Stomach smooth muscle (tissue), 2 donors: Measurements from ENCODE around the gene PLPP3.
A peak's percentile ranks its signal among the peaks of the same experiment; 100 is the strongest.

Source experiments
- H3K27ac ChIP-seq: one replicate; pipeline ENCODE4 v1.7.0; 2013; ENCODE audit warnings: mild to moderate bottlenecking, low read length, inconsistent platforms
- H3K27me3 ChIP-seq, 2 donors: one replicate each; pipeline ENCODE4 v1.7.0; 2013; ENCODE audit warnings: low read length in 2 of 2; ENCODE audit not compliant: insufficient read depth in 2 of 2, control insufficient read depth in 1 of 2
- H3K36me3 ChIP-seq, 2 donors: one replicate each; pipeline ENCODE4 v1.7.0; 2013; ENCODE audit warnings: low read length in 2 of 2; ENCODE audit not compliant: control insufficient read depth in 2 of 2, insufficient read depth in 2 of 2
- H3K4me1 ChIP-seq: one replicate; pipeline ENCODE4 v1.7.0; 2013; ENCODE audit warnings: low read length; ENCODE audit not compliant: control insufficient read depth, insufficient read depth
- H3K4me3 ChIP-seq, 2 donors: one replicate each; pipeline ENCODE4 v1.7.0; 2013; ENCODE audit warnings: low read length in 2 of 2
- H3K9ac ChIP-seq, 2 donors: one replicate each; pipeline ENCODE4 v1.7.0; 2013; ENCODE audit warnings: low read length in 2 of 2, mild to moderate bottlenecking in 1 of 2
- H3K9me3 ChIP-seq, 2 donors: one replicate each; pipeline ENCODE4 v1.7.0; 2013; ENCODE audit warnings: low read length in 2 of 2; ENCODE audit not compliant: control insufficient read depth in 2 of 2
- donor health status: healthy.
- donor health status: Pancreatic carcinoma.

The PLPP3 gene

DNA sequence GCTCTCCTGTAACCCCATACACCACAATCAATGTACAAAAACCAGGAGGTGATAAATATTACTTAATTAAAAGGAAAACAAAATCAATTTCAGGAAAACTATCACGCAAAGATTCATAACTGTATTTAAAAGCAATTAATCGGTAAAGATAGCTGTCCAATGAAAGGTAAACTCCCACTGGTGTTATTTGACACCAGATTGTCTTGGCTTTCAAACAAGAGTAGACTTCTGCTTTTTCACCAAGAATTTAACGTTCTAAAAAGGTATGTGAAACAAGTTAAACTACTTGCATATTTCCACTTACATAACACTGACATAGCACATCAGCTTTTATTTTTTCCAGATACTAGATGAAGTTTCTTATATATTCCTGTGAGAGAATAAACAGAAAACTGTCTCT, 3.5 kb downstream of the PLPP3 start:
- Histone ChIP-seq H3K9me3 (no peaks in the 10 kb centered on the region), H3K27me3 (no peaks in the 10 kb centered on the region), H3K4me1 (peaks cover 22% of the 10 kb centered on the region), H3K27ac (no peak overlapping the region), H3K4me3 (peak overlapping the region in 1 of 2 donors; percentile 30), H3K36me3 (no peaks in the 10 kb centered on the region), H3K9ac (no peak overlapping the region)

DNA sequence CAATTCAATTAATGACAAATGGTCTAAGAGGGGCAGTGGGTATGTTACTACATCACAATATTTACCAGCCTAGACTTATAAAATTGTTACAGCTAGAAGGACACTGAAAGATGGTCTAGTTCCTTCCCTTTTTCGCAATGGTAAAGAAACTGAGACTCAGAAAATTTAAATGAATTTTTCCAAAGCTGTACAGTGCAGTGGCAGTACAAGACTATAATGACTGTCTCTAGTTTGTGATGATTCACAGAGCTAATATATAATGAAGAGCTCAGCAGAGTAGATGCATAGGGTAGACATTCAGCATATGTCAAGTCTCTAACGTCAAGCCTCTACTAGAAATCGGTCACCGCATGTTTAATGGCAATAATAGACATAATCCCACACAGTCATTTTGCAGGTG, 4.6 kb downstream of the PLPP3 start:
- H3K4me3 ChIP-seq: peak overlapping the region in 1 of 2 donors; percentile 35
- H3K4me1 ChIP-seq: peaks cover 22% of the 10 kb centered on the region
- no peak overlapping the region for H3K27ac ChIP-seq
- H3K9me3 ChIP-seq: no peaks in the 10 kb centered on the region
- H3K27me3 ChIP-seq: no peaks in the 10 kb centered on the region
- no peak overlapping the region for H3K9ac ChIP-seq
- H3K36me3 ChIP-seq: no peaks in the 10 kb centered on the region

DNA sequence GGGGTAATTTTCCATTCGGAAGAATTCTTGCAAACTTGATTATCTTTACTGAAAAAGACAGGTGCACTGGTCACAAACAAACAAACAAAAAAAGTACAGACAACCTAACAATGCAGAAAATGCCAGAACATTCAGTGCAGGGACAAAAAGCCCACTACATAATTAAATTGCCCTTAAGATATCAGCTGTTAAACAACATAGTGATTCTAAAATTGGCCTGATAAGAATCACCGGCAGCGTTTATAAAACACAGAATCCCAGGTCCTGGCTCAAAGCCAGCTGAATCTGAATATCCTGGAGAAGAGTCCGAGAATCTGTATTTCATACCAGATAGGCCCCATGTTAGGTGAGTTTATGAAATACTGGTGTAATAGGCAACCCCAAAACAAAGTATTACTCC, 6.1 kb downstream of the PLPP3 start:
- H3K4me1 ChIP-seq: peaks cover 24% of the 10 kb centered on the region
- no peak overlapping the region for H3K9ac ChIP-seq
- no peak overlapping the region for H3K27ac ChIP-seq
- H3K4me3 ChIP-seq: peak overlapping the region in 1 of 2 donors; percentile 35
- H3K36me3 ChIP-seq: no peaks in the 10 kb centered on the region
- H3K27me3 ChIP-seq: no peaks in the 10 kb centered on the region
- no peaks in the 10 kb centered on the region for H3K9me3 ChIP-seq

DNA sequence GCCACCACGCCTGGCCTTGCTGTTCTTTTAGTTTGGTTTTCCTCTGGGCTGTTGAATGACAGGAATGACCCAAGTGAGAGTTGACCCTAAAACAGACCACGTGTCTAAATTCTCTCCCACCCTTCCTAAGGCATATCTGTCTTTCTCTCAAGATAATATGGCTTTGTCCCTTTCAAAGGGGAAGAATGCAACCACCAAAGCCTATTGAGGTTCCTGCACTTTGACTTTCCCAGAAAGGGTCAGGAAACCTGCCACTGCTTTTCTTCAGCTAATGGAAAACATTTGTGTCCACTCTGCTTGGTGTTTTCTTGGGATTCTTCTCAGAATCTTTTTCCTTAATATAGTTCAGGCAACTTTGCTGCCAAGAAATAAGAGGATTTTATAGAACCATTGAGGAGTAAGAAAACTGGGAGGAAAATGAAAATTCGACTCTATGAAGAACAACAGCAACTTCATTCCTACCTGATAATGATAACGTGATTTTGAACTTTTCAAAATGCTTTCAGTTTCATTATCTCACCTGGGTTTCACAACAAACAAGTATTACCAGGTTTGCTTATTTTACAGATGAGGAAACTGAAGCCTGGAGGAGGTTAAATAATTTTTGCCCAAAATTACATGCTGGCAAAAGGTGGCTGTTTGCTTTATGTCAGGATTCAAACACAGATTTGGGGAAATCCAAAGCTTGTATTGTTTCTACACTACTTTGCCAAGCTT, 6.9 kb downstream of the PLPP3 start:
- H3K36me3 ChIP-seq: no peaks in the 10 kb centered on the region
- no peaks in the 10 kb centered on the region for H3K27me3 ChIP-seq
- no peak overlapping the region for H3K4me3 ChIP-seq
- no peaks in the 10 kb centered on the region for H3K9me3 ChIP-seq
- no peak overlapping the region for H3K9ac ChIP-seq
- H3K4me1 ChIP-seq: peaks cover 18% of the 10 kb centered on the region
- no peak overlapping the region for H3K27ac ChIP-seq

DNA sequence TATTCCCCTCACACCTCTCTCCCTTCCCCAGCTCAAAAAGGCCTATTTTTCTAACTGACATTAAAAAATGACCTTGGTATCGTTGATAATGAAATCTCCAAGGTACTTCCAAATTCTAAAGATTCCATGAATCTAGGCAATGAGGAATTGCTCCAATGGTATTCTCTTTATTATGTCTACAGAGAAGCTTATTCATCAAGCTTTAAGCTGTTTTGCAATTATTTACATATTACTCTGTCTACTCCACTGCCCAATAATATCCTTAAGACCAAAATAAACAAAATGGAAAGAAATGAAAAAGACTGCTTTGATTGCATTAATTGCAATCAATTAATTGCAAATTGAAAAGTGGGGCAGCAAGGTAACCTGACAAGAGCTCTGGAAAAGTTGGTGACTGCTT, 7.9 kb downstream of the PLPP3 start:
- Histone ChIP-seq H3K9me3 (no peaks in the 10 kb centered on the region), H3K27ac (no peak overlapping the region), H3K4me3 (no peak overlapping the region), H3K9ac (no peak overlapping the region), H3K4me1 (peaks cover 9% of the 10 kb centered on the region), H3K36me3 (no peaks in the 10 kb centered on the region), H3K27me3 (no peaks in the 10 kb centered on the region)

DNA sequence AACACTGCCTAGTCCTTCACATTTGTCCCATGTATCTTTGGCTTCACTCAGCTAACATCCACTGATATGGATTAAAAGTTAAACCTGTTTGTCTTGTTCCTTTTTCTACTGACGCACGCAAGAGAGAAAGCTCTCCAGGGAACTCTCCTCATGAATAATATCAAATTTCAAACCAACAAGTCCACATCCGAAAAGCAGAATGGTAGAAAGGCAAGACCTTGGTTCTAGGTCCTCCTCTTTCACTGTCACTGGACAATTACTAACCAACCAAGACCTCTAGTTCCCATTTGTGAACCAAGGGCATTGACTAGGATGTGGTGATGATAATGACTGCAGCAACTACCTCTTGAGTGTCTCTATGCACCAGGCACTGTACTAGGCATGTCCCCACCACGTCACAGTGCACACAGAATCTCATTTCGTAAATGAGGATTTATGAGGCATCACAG, 8.4 kb downstream of the PLPP3 start:
- no peak overlapping the region for H3K4me3 ChIP-seq

DNA sequence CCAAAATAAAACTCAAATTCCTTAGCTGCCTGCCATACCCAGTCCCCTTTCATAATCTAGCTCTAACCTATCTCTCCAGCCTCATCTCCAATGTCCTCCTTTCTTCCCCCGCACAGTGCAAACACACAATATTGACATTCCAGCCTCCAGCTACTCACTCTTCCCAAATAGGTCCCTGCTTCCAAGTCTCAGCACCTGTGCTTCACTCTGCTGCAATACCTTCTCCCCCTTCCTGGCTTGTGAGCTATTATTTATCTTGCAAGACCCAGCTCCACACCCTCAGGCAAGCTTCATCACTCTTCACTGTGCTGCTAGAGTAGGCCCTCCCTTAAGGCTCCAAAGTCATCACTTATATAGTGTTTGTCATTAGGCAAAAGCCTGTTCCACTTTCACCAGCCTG, 9.7 kb downstream of the PLPP3 start:
- no peaks in the 10 kb centered on the region for H3K36me3 ChIP-seq
- peaks cover 9% of the 10 kb centered on the region for H3K4me1 ChIP-seq
- no peak overlapping the region for H3K9ac ChIP-seq
- no peak overlapping the region for H3K27ac ChIP-seq
- no peak overlapping the region for H3K4me3 ChIP-seq
- no peaks in the 10 kb centered on the region for H3K9me3 ChIP-seq
- H3K27me3 ChIP-seq: no peaks in the 10 kb centered on the region

More for the DNA sequence above, 8.4 kb downstream of the PLPP3 start:
- H3K4me1 ChIP-seq: peaks cover 9% of the 10 kb centered on the region
- no peaks in the 10 kb centered on the region for H3K36me3 ChIP-seq
- H3K9ac ChIP-seq: no peak overlapping the region
- H3K27me3 ChIP-seq: no peaks in the 10 kb centered on the region
- H3K9me3 ChIP-seq: no peaks in the 10 kb centered on the region
- no peak overlapping the region for H3K27ac ChIP-seq

DNA sequence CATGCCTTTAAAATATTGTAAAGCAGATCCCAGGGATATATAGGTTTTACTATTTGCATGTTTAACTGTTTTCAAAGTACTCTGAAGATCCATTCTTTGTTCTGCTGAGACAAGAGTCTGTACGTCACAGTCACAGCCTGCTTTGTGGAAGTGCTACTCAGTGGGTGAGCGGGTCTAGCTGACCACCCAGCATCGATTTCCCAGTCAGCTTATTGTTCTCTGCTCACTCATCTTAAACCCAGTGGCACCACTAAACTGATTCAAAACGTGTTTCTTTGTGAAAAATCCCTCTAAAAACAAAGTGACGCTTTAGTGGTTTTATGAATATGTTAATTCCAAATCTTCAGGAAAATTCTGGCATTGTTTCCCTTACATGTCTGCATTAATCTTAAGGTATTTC, 12.4 kb downstream of the PLPP3 start:
- H3K9me3 ChIP-seq: no peaks in the 10 kb centered on the region
- no peak overlapping the region for H3K4me3 ChIP-seq
- H3K36me3 ChIP-seq: no peaks in the 10 kb centered on the region
- no peaks in the 10 kb centered on the region for H3K27me3 ChIP-seq
- no peak overlapping the region for H3K9ac ChIP-seq
- H3K27ac ChIP-seq: no peak overlapping the region
- peaks cover 5% of the 10 kb centered on the region for H3K4me1 ChIP-seq

DNA sequence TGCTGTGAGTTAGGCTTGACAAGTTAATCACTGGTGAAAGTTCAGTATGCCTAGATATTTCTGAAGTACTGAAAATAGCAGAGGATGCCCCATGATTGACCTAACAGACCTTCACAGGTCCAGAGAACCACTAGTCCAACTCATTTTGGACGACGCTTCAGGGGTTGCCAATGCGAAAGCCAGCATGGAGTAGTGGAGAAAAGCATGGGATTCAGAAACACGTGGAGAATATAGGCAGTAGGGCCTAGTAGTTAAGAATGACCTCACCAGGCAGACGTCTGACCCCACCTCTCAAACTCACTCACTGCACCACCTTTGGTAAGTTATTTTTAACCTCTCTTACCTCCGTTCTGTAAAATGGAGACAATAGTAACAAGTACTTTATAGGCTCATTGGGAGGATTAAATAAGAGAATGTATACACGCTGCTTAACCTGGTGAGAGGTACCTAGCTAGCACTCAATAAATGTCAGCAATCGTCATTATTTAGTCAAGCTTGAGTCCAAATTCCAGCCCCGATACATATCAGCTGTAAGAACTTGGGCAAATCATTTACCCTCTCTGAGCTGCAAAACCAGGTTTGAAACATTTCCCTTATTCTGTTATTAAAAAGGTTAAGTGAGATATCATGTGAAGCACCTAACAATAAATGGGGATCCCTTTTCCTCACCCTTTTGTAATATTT, 13.2 kb downstream of the PLPP3 start:
- Histone ChIP-seq H3K4me1 (peaks cover 5% of the 10 kb centered on the region), H3K9ac (no peak overlapping the region), H3K27ac (no peak overlapping the region), H3K27me3 (no peaks in the 10 kb centered on the region), H3K4me3 (no peak overlapping the region), H3K36me3 (no peaks in the 10 kb centered on the region), H3K9me3 (no peaks in the 10 kb centered on the region)

DNA sequence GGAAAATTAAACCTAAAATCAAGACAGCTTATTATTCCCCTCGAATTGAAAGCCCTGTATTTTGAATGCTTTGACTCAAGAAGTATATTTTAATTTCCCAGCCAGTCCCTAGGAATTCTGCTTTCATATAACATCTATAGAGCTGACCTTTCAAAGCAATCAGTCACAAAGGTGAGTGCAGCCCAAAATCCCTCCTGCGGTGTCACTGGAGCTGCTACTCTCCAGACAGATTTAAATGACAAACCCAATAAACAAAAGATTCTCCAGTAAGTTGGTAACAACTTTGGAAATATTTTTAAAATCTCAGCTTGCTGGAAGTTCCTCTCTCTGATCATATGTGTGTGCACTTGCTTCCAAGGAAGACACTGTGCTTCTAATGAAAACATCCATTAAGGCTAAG, 14.7 kb downstream of the PLPP3 start:
- no peaks in the 10 kb centered on the region for H3K27me3 ChIP-seq
- no peak overlapping the region for H3K4me3 ChIP-seq
- H3K36me3 ChIP-seq: no peaks in the 10 kb centered on the region
- H3K4me1 ChIP-seq: peaks cover under 1% of the 10 kb centered on the region
- H3K9me3 ChIP-seq: no peaks in the 10 kb centered on the region
- no peak overlapping the region for H3K27ac ChIP-seq
- H3K9ac ChIP-seq: peak overlapping the region in 1 of 2 donors; percentile 13

DNA sequence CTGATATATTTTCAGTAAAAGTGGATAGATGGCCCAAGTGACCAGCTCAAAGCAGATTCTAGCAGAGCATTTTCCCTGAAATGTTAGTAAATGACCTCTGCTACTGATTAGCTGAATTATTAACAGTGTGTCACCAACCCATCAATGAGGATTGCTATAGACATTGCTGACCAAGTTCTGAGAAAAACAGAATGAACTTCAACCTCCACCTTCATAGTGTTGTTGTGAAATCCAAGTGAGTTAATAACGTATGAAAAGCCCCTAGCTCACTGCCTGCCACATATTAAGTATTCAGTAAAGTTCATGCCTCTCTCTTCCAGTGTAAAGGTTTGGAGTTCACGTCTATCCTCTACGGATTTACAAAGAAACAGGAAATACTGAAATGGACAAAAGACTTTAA, 15.8 kb downstream of the PLPP3 start:
- Histone ChIP-seq H3K4me3 (no peak overlapping the region), H3K36me3 (no peaks in the 10 kb centered on the region), H3K27ac (no peak overlapping the region), H3K9me3 (no peaks in the 10 kb centered on the region), H3K4me1 (no peaks in the 10 kb centered on the region), H3K9ac (no peak overlapping the region), H3K27me3 (no peaks in the 10 kb centered on the region)
